IPS DF 6.9 (cell line): Measurements from ENCODE around the gene ME3.
"Not testable (repeated sequence)": the region's sequence is repeated elsewhere in the genome, so short reads cannot be mapped to it uniquely, and the experiment has no call there.

Experiments used
- DNase-seq: peaks from one replicate; pipeline ENCODE4 v3.0.0-alpha.2; 2013; ENCODE audit warnings: low read depth, low spot score
- H3K27ac ChIP-seq: one replicate; pipeline ENCODE4 v1.5.1; 2013; ENCODE audit warnings: low read length, control low read depth
- H3K27me3 ChIP-seq: 2 replicates; pipeline ENCODE4 v1.6.1; 2013; ENCODE audit warnings: mild to moderate bottlenecking, low read length; ENCODE audit not compliant: control insufficient read depth, insufficient read depth
- H3K36me3 ChIP-seq: 2 replicates; pipeline ENCODE4 v1.6.1; 2013; ENCODE audit warnings: low read length; ENCODE audit not compliant: control insufficient read depth, insufficient read depth
- H3K4me1 ChIP-seq: 2 replicates; pipeline ENCODE4 v1.6.1; 2013; ENCODE audit warnings: low read length; ENCODE audit not compliant: control insufficient read depth, insufficient read depth
- H3K4me3 ChIP-seq: 2 replicates; pipeline ENCODE4 v1.5.1; 2013; ENCODE audit warnings: mild to moderate bottlenecking, low read length
- H3K9me3 ChIP-seq: 2 replicates; pipeline ENCODE4 v1.6.1; 2013; ENCODE audit warnings: low read length, inconsistent platforms; ENCODE audit not compliant: control insufficient read depth, insufficient read depth
- WGBS: extraction: QIAGEN DNeasy Blood & Tissue Kit; methylation state at CpG from one replicate; pipeline ENCODE4 v1.1.7; 2013; ENCODE audit warnings: mixed read lengths, missing lambda C conversion rate; ENCODE audit not compliant: insufficient read length, insufficient coverage; 5-methylcytosine and 5-hydroxymethylcytosine counted together

The ME3 gene

GRCh38 chr11:86666193-86666592 is 6.2 kb downstream of the ME3 start:
- Histone ChIP-seq H3K27me3 (peaks cover 2% of the 10 kb centered on the region; the same call in 1 of the 2 replicates), H3K4me1 (no peaks in the 10 kb centered on the region; the same call in 1 of the 2 replicates), H3K27ac (no peak overlapping the region), H3K9me3 (no peaks in the 10 kb centered on the region), H3K36me3 (no peaks in the 10 kb centered on the region), H3K4me3 (no peak overlapping the region)
- no peak for DNase-seq
- no CpG with 5 or more reads among the region's 1 CpG for WGBS

DNA sequence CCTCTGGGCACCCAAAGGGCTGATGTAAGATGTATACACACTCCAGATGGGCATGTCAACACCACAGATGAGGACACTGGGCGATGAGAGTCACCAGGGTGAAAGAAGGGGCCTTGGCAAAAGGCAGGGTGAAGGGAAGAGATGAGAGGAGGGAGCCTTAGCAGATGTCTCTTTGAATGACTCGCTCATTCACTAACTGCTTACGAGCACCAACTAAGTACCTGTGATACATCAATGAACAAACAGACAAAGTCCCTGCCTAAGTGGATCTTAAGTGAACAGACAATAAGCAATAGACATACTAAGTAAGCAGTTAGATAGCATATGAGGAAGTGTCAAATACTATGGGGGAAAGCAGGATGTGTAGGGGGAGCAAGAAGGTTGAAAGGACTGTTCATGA is 7.5 kb downstream of the ME3 start:
- Histone ChIP-seq H3K27ac (no peak overlapping the region), H3K27me3 (no peaks in the 10 kb centered on the region), H3K36me3 (no peaks in the 10 kb centered on the region), H3K4me3 (no peak overlapping the region), H3K4me1 (no peaks in the 10 kb centered on the region; the same call in 1 of the 2 replicates), H3K9me3 (no peaks in the 10 kb centered on the region)
- WGBS, result no CpG with 5 or more reads among the region's 3 CpGs
- DNase-seq, result no peak

- no peaks in the 10 kb centered on the region for H3K9me3 ChIP-seq
- no peak for DNase-seq
- H3K4me3 ChIP-seq, result no peak overlapping the region
- no CpG with 5 or more reads among the region's 4 CpGs for WGBS
- H3K4me1 ChIP-seq, result no peaks in the 10 kb centered on the region; the same call in 1 of the 2 replicates
- no peak overlapping the region for H3K27ac ChIP-seq
- H3K27me3 ChIP-seq, result no peaks in the 10 kb centered on the region
- H3K36me3 ChIP-seq, result no peaks in the 10 kb centered on the region
Observed at GRCh38 chr11:86663761-86664160, 8.7 kb downstream of the ME3 start.

DNA sequence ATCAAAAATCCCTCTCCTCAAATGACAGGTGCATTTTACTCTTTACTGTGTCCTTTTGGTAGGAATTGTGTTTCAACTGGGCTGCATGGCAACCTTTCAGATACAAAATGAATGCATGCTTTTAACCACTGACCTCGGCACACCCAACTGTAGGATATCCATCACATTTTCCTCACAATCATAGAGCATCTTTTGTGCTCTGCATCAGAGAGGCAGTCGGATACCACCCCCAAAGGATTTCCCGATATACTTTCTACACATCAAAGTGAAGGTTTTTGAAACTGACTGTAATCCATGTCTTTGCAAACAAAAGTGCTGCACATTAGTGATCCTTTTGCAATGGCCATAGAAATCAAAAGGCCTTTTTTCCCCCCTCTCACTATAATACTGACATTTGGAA is 9.1 kb downstream of the ME3 start:
- no peak for DNase-seq
- WGBS, result no CpG with 5 or more reads among the region's 3 CpGs
- H3K27me3 ChIP-seq, result no peaks in the 10 kb centered on the region
- no peak overlapping the region for H3K27ac ChIP-seq
- H3K4me3 ChIP-seq, result no peak overlapping the region
- no peaks in the 10 kb centered on the region; the same call in 1 of the 2 replicates for H3K4me1 ChIP-seq
- no peaks in the 10 kb centered on the region for H3K36me3 ChIP-seq
- H3K9me3 ChIP-seq, result no peaks in the 10 kb centered on the region

DNA sequence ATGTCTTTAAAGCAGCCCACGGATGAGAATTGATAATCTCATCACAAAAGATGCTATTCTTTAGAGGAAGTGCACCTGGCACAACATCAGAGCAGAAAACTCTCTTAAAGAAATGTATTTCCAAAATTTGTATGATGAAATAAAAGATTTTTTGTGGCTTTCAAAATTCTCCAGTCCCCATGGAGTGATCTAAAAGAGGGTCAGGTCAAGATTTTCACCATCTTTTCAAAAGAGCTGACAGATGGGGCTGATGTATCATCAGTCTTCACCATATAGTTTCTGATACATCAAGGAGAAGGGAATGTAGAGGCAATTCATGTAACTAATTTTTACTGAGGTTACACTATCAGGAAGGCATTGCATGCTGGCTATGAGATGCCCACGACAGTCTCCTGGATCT is 11.7 kb downstream of the ME3 start:
- WGBS, result no CpG with 5 or more reads among the region's 2 CpGs
- Histone ChIP-seq H3K4me3 (no peak overlapping the region), H3K4me1 (no peaks in the 10 kb centered on the region), H3K9me3 (no peaks in the 10 kb centered on the region), H3K36me3 (no peaks in the 10 kb centered on the region), H3K27me3 (no peaks in the 10 kb centered on the region), H3K27ac (no peak overlapping the region)
- no peak for DNase-seq

- Histone ChIP-seq H3K36me3 (no peaks in the 10 kb centered on the region), H3K27ac (no peak overlapping the region), H3K9me3 (no peaks in the 10 kb centered on the region), H3K27me3 (no peaks in the 10 kb centered on the region), H3K4me3 (no peak overlapping the region), H3K4me1 (no peaks in the 10 kb centered on the region)
- WGBS, result no CpG with 5 or more reads among the region's 2 CpGs
- no peak for DNase-seq
Observed at GRCh38 chr11:86660088-86660487, 12.3 kb downstream of the ME3 start.

DNA sequence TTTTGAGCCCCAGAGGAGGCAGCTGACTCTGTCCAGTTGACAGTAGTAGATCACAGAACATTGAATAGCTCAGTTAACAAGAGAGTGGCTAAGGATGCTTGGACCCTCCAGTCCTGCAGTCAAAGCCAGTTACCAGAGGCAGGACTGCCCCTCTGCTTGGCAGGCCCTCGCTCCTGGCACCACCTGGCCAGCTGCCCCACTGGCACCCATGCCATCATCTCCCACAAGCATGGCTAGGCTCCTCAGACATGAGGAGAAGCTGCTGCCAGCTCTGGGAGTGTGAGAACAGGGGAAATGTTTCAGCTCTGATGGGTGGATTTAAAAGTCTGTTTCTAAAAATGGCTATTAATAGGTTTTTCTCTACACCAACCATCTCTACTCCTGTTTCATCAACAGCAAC is 13.9 kb downstream of the ME3 start:
- Histone ChIP-seq H3K4me3 (no peak overlapping the region), H3K9me3 (no peaks in the 10 kb centered on the region), H3K27me3 (no peaks in the 10 kb centered on the region), H3K36me3 (no peaks in the 10 kb centered on the region), H3K4me1 (no peaks in the 10 kb centered on the region), H3K27ac (no peak overlapping the region)
- WGBS, result no CpG with 5 or more reads among the region's 1 CpG
- no peak for DNase-seq

DNA sequence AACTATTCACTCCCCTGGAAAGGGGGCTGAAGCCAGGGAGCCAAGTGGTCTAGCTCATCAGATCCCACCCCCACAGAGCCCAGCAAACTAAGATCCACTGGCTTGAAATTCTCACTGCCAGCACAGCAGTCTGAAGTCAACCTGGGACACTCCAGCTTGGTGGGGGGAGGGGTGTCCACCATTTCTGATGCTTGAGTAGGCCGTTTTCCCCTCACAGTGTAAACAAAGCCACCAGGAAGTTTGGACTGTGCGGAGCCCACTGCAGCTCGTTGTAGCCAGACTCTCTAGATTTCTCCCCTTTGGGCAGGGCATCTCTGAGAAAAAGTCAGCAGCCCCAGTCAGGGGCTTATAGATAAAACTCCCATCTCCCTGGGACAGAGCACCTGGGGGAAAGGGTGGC is 27.2 kb downstream of the ME3 start:
- not testable (repeated sequence) for H3K4me3 ChIP-seq, H3K27me3 ChIP-seq, H3K9me3 ChIP-seq, H3K36me3 ChIP-seq, H3K4me1 ChIP-seq, DNase-seq, H3K27ac ChIP-seq
- no CpG with 5 or more reads among the region's 3 CpGs for WGBS

- H3K4me3 ChIP-seq, result no peak overlapping the region
- WGBS, result no CpG with 5 or more reads among the region's 2 CpGs
- H3K4me1 ChIP-seq, result no peaks in the 10 kb centered on the region
- no peaks in the 10 kb centered on the region for H3K9me3 ChIP-seq
- H3K27me3 ChIP-seq, result no peaks in the 10 kb centered on the region
- H3K27ac ChIP-seq, result no peak overlapping the region
- no peaks in the 10 kb centered on the region for H3K36me3 ChIP-seq
- DNase-seq, result no peak
Observed at GRCh38 chr11:86644291-86644690, 28.1 kb downstream of the ME3 start.

GRCh38 chr11:86641537-86642261 is 30.7 kb downstream of the ME3 start:
- no peak overlapping the region for H3K27ac ChIP-seq
- H3K4me1 ChIP-seq, result peaks cover 1% of the 10 kb centered on the region; the same call in 1 of the 2 replicates
- no peaks in the 10 kb centered on the region for H3K27me3 ChIP-seq
- DNase-seq, result no peak
- H3K4me3 ChIP-seq, result no peak overlapping the region
- H3K36me3 ChIP-seq, result no peaks in the 10 kb centered on the region
- H3K9me3 ChIP-seq, result no peaks in the 10 kb centered on the region
- no CpG with 5 or more reads among the region's 1 CpG for WGBS

- Histone ChIP-seq H3K4me1 (peaks cover 1% of the 10 kb centered on the region; the same call in 1 of the 2 replicates), H3K27me3 (no peaks in the 10 kb centered on the region), H3K4me3 (no peak overlapping the region), H3K27ac (no peak overlapping the region), H3K36me3 (no peaks in the 10 kb centered on the region), H3K9me3 (no peaks in the 10 kb centered on the region)
- no CpG with 5 or more reads among the region's 1 CpG for WGBS
- DNase-seq, result no peak
Observed at GRCh38 chr11:86639137-86639536, 33.3 kb downstream of the ME3 start.
